ENCODE measurements around the gene ATXN3L. TPM values are rescaled to one million over a fixed set of nuclear protein-coding genes. Genes with fewer than 3 reads are reported as not detected.
A peak's percentile ranks its signal among the peaks of the same experiment; 100 is the strongest.
"Not testable (repeated sequence)": the region's sequence is repeated elsewhere in the genome, so short reads cannot be mapped to it uniquely, and the experiment has no call there.

Gene ATXN3L
- total RNA-seq, 1 donor from 2014 or later: not detected

DNA sequence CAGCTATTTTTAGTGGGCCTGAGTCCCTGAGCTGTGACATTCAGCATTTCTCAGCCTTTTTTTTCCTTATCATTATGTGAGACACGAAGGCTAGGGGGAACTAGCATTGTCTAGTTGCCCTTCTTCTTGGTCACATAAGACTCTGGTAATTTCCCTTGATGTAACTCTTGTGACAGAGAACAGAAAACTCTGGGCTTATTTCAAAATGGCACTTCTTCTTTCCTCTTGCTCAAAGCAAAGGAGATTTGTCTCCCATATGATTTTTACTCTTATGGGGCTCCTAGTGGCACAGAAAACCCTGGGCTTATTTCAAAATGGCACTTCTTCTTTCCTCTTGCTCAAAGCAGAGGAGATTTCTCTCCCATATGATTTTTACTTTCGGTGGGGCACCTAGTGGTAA lies 14.7 kb downstream of the ATXN3L start:
- DNase-seq: no peak

DNA sequence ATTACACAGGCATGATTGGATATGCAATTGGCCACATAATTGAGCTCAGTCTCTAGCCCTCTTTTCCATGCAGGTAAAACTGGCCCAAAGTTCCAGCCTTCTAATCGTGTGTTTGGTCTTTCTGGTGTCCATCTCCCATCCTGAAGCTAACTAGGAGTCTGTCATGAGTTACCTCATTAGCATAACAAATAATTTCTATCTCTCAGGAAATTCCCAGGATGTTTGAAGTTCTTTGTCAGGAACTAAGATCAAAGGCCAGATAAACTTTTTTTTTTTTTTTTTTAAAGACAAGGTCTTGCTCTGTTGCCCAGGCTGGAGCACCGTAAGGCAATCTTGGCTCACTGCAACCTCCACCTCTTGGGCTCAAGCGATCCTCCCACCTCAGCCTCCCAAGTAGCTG lies 15.8 kb downstream of the ATXN3L start:
- peak; percentile 37 for DNase-seq

DNA sequence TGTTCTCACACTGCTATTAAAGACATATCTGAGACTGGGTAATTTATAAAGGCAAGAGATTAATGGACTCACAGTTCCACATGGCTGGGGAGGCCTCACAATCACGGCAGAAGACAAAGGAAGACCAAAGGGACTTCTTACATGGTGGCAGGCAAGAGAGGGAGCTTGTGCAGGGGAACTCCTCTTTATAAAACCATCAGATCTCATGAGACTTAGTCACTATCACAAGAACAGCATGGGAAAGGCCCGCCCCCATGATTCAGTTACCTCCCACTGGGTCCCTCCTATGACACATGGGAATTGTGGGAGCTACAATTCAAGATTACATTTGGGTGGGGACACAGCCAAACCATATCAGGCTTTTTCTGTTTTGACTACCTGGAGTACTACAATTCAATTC lies 16.6 kb downstream of the ATXN3L start:
- DNase-seq: not testable (repeated sequence)

DNA sequence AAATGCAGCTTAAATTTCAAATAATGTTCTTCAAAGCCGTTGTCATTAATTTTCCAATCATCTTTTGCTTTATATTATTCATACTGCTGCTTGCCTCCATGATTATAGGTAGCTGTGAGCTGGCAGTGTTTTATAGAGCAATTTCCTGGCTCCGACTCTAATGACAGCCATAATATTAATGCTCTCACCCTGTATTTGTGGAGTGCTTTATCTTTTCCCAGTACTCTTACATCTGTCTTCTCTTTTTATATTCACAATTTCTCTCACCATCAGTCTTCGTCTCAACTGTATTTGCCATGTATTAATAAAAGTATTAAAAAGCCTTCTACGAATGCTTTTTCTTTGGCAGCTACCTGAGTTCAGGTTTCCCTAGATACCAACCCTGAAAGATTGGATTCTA lies 21.0 kb downstream of the ATXN3L start:
- no peak for DNase-seq

DNA sequence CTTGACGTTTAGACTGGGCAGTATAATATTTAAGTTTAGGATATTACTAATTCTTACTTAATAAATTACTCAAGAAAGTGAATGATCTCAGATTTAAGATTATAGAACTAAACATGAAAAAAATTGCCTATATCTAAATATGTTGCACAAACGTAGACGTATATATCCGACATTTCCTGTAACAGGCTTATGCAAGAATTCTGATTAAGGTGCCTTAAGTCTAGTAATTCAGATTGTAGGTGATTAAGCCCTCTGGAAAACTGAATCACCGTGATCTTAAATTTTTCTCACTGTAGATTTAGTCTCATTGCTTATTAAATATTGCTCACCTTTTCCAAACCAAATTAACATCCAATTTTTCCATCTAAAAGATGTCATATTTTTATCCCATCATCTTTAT lies 24.0 kb downstream of the ATXN3L start:
- DNase-seq: no peak

DNA sequence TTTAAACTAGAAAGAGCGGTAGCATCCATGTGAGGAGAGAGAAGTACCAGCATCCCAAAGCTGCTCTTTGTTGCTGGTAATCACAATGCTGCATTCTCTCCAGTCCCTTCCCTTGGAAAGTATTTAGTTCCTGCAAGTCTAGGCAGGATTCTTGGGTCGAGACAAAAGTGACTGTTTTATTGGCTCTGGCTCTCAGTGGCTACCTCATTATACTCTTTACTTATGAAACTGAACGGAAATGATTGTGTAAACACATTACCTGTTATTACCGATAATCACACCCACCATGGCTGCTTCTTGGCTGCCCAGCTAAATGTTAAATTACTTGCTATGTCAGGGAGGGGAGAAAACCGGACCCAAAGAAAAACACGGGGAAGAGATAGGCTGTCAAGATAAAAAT lies 26.2 kb downstream of the ATXN3L start:
- DNase-seq: peak; percentile 46

DNA sequence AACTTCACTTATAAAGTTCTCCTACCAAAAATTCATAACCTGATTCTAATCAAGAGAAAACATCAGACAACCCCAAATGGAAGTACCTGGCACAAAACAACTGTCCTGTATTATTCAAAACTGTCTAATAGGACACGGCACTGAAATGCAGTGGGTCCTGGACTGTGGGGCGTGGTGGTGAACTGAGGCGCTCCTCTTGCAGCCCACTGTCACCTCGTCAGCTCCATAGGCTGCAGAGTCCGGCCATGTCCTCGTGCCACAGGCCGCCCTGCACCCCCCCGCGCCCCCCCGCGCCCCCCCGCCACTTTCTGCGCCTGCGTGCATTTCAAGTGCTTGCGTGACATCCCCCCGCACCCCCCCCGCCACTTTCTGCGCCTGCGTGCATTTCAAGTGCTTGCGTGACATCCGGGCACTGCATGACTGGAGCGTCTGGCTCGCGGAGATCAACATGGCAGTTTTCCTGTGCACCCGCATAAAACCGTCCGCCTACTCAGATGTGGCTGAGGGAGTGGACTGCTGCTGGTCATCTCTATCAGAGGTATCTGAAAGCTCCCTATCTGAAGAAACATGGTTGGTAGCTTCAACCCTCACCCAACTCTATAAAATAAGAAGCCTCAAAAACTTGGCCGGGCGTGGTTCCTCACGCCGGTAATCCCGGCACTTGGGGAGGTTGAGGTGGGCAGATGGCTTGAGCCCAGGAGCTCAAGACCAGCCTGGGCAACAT lies 28.8 kb downstream of the ATXN3L start:
- no peak for DNase-seq

DNA sequence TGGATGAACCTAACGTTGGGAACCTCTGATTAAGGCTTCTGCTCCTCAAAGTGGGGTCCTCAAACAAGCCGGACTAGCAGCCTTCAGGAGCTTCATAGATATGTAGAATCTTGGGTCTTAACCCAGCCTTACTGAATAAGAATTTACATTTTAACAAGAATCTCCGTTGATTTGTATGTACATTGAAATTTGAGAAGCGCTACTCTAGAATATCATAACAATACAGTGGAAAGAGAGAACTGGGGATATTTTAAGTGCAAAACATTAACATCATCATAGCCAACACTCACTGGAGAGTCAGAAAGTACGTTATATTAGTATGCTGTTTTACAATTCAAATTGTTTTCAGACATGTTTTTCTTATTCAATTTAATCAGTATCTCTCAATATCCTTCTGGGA lies 31.2 kb downstream of the ATXN3L start:
- no peak for DNase-seq

DNA sequence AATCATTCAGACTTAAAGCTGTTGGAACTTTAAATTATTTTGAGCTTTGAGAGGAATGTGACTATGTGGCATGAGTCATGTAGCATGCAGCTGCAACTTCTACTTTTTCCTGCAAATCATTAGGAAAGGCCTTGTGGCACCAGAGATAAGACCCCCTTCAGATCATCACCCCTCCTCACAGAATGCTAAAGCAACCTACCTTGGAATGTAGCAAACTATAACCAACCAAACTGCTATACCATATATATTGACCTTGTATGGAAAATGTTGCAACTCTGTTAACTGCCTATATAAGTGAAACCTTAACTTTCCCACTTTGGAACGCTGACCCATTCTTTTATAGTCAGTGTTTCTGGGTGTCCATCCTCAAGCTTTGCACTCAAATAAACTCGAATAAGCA lies 32.0 kb downstream of the ATXN3L start:
- DNase-seq: peak; percentile 80

DNA sequence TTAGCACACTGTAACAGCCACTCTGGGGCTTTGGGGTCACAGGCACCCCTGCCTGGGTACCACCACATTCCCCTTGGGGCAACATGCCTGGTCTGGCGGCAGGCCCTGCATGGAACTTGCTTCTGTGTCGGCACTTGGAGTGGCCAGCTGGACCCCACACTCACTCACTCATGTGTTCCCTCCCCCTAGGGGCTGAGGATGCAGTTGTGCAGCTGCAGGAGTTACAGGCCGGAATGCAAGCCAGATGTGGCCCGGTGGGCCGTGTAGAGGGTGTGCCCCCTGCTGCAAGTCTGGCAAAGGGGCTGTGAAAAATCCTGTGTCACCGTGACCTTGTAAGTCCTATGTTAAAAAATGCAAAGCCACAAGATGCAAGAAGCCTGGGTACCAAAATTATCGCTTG lies 34.2 kb downstream of the ATXN3L start:
- no peak for DNase-seq

DNA sequence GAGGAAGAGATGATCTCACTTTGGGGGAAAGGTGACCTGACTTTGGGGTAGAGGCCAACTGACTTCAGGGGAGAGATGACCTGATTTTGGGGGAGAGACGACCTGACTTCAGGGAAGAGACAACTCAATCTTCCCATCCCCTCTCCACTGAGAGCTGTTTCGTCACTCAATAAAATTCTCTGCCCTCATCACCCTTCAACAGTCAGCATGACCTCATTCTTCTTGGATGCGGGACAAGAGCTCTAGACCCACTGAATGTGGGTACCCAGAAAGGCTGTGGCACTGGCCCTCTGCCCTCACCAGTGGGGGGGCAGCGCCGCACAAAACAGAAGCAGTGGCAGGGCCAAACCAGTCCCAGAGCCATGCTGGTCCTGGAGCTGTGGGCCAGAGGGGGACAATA lies 34.6 kb downstream of the ATXN3L start:
- no peak for DNase-seq

DNA sequence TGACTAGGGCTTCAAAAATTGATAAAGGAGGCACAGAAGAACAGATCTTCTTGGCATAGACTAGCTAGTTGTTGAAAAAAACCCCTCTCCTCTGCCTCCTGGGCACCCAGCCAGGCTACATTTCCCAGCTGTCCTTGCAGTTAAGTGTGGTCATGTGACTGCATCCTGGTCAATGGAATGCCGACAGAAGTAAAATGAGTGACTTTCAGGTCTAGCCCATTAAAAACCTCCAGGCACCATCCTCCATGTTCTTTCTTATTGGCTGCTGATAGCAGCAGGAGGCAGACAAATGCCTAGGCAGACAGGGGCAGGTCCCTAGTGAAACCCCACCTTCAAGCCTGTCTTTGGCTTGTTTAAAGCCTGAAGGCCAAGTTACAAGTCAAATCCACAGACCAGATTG lies 35.3 kb downstream of the ATXN3L start:
- peak; percentile 59 for DNase-seq

DNA sequence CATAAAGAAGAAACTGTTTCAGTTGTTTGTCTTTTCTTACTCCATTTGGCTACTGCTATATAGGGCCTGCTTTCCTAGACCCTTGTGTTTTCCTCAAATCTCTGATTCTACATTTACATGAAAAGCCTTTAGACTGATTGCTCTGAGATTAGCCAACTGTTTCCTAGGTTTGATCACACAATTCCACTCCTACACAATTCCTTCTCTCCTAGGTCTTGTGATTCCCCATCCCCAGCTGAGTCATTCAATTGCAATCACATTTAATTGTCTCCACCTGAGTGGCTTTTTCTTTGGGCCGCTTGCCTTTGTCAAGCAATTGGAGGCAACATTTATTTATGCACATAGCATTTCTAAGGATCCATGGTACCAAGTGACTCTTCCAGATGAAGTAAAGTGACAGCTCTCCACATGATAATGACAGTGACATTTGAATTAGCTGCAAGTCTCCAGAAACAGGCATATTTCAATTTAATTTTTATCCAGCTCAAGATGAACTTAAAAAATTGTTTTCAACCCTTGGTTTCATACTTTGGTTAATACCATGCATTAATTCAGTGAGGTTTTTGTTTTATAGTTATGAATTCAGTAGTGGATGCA lies 35.8 kb downstream of the ATXN3L start:
- peak; percentile 80 for DNase-seq

DNA sequence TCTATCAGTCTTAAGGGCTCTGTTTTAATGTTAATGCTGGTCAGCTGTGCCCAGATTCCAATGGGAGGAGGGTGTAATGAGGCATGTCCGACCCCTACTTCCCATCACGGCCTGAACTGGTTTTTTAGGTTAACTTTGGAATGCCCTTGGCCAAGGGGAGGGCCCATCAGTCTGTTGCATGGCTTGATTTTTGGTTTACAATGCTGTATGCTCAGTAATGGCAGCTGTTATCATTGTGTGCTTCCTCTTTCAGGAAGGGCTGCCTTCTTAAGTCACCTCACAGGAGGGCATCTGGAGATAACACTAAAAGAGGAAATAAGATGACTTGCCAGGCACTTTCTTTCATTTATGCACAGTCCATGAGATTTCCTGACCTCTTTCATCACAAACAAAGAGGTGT lies 36.3 kb downstream of the ATXN3L start:
- peak; percentile 83 for DNase-seq

DNA sequence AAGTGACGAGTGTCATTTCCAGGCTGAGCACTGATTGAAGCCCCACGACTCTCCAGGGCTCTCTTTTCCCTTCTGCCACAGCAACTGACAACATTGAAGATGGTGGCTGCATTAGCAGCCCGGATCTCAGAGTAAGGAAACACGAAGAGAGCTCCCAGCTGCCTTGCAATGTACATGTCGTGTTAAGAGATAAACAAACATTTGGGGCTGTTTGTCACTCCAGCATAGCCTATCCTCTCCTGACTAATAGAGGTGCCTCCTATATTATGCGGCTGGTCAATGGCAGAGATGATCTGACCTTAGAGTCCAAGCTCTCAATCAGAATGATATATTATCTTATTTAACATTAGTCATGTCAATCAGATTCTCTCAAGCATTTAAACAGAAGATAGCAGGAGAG lies 38.6 kb downstream of the ATXN3L start:
- DNase-seq: no peak

DNA sequence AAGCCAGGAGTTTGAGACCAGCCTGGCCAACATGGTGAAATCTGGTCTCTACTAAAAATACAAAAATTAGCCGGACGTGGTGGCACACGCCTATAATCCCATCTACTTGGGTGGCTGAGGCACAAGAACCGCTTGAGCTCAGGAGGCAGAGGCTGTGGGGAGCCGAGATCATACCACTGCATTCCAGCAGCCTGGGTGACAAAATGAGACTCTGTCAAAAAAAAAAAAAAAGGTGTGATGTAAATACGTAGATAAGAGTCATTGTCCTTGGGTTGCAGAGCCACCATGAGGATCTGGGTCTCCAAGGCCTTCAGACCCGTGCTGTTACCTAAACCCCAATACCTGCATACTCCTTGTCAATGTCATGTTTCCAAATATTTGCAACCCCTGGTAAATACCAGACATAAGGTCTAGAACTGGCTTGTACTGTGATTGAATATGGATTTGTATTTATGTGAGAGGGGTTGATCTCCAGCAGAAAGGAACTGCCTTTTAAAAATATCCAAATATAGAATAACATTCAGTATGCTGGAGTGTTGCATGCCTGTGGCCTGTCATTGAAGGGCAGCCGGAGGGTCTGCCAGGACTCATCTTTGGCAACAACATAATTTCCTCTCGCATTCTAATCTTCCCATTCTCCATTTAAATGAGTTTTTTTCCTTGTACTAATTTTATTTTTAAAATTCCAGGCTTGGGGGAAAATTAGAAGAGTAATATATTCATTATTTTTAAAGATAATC lies 40.4 kb downstream of the ATXN3L start:
- DNase-seq: no peak

DNA sequence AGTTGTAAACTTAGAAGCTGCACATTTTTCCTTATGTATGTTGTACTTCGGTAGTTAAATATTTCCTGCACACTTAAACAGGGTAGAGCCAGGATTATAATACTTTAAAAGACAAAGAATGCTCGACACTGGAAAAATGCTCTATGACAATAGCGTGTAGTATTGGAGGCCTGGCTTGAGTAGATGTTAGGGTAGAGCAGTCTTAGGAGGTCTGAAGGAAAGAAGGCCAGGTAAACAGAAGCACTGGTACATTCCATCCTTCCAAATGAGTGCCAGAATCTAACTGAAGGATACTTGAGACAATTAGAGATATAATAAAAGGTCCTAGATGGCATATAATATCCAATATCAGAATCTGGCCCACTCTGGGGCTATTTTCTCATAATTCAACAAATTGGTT lies 42.3 kb downstream of the ATXN3L start:
- DNase-seq: no peak

DNA sequence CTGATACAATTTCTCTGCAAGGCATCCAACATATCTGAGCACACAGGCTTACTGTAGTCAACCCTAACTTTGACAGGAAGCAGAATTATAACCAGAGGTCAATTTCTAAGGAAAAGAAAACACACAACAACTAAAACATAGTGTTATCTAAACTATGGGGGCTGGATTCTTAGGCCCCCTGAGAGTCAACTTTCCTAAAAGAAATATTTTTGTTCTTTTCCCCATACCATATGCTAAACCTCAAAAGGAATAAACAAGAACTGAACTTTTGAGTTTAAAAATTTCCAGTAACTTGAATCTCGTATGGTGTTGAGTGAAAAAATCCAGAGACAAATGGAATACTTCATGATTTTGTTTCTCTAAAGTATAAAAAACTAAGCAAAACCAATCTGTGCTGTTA lies 42.9 kb downstream of the ATXN3L start:
- DNase-seq: no peak

DNA sequence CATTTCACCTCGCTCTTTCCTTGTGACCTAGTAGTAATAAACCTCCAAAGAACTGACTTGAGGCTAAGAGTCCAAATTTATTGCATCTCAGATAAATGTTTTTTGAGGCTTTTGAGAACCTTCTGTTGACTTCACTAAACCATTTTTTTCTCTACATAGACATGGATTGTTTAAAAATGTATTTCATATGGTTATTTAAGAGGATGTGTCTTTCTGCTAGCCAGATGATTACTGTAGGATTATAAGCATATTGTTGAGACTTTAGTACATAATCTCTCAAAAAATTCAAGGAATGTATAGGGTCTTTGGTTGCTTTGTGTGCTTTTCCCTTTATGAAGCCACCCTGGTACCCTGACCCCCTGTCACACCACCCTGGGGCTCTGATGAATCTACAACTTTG lies 44.8 kb downstream of the ATXN3L start:
- DNase-seq: no peak

DNA sequence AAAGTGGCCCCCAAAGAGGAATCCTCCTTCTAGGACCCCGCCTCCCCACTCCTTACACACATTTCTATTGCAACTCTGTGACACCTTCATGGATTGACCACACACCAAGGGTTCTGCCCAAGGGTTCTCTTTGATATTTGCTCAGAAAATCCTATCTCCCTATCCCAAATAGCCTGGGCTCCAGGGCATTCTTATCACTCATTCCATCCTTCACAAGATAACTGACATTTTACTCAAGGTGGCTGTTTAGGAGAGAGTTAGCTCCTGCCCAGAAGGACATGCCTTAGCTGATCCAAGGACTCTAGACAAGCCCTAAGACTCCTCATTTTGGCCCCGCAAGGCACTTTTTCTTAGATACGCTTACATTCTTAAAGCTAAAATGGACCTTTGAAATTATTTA lies 47.4 kb downstream of the ATXN3L start:
- no peak for DNase-seq

DNA sequence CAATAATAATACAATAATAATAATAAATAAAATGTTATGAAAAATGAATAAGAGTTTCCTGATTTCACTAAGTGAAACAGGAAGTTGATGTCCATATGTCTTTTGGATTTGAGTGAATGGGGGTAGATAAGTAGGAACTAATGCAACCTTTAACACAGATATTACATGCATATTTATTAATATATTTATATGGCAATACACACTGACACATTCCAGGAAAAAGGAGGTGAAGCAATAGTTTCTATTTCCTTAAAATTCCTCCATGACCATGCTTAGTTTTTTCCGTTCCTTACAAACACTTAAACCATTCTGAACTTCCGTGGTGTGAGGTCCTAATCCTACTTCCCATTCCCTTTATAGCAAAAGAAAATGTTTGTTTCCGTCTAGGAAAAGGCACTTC lies 48.3 kb downstream of the ATXN3L start:
- DNase-seq: peak; percentile 19

DNA sequence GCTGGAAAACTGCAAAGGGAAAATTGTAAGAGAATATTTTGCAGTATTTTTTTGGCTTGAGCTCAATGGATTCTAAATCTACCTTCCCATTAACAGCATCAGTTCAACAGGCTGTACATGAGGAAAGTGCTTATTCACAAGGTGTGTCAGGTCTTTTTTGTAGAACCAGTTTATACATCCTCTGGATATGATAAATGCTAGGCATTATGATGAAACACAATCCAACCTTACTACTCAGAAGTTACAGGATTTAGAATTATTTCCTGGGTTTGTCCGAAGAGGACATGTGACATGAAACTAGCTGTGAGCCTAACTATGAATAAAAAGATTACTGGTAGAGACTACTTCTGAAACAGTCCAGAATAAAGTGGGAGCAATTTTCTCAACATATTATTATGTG lies 49.5 kb downstream of the ATXN3L start:
- no peak for DNase-seq

DNA sequence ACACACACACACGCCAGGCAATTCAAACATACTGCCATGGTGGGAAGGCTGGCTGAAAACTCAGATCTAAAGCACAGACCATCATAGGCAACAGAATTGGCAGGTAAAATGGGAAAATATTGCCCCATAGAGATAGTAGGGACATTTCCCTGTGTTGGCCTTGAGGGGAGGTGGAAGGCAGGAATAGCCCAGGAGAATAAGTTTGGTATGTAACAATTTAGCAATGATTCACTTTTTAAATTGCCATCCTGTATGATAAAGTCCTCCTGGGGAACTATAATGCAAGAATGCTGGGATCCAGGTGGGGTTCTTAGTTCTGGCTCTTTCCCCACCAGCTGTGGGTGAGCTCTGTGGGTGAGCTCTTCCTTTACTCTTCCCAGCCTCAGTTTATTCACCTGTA lies 51.0 kb downstream of the ATXN3L start:
- no peak for DNase-seq

Measured in dermis blood vessel endothelial cell (primary cell).